Activated CD4-positive, alpha-beta memory T cell treated with anti-CD3 and anti-CD28 coated beads for 36 hours (primary cell): ENCODE measurements around the gene WDR91. TPM values are rescaled to one million over a fixed set of nuclear protein-coding genes. Genes with fewer than 3 reads are reported as not detected.
A peak's percentile ranks its signal among the peaks of the same experiment; 100 is the strongest.
"Not testable (repeated sequence)": the region's sequence is repeated elsewhere in the genome, so short reads cannot be mapped to it uniquely, and the experiment has no call there.

Source experiments
- CTCF ChIA-PET: fragments of 350-600 bp; sonication (Branson Sonifier 250); formaldehyde crosslinking; loops from one replicate; lab custom pipeline; 2021; ENCODE audit warnings: antibody characterized with exemption, inconsistent platforms; lab: Charles Lee
- POLR2A ChIA-PET: fragments of 350-600 bp; sonication (Branson Sonifier 250); formaldehyde crosslinking; loops from one replicate; lab custom pipeline; 2021; ENCODE audit warnings: antibody characterized with exemption; lab: Charles Lee
- DNase-seq: peaks from one replicate; pipeline ENCODE4 v3.0.0-alpha.2; 2020
- H3K27ac Mint-ChIP-seq: one replicate; pipeline ENCODE4 v1.8.0; 2021; ENCODE audit warnings: mixed read lengths
- H3K27me3 Mint-ChIP-seq: one replicate; pipeline ENCODE4 v1.8.0; 2021; ENCODE audit warnings: mixed read lengths
- H3K36me3 Mint-ChIP-seq: one replicate; pipeline ENCODE4 v1.8.0; 2021; ENCODE audit warnings: mixed read lengths
- H3K4me1 Mint-ChIP-seq: one replicate; pipeline ENCODE4 v1.8.0; 2021; ENCODE audit warnings: low read depth, mixed read lengths
- H3K4me3 Mint-ChIP-seq: one replicate; pipeline ENCODE4 v1.8.0; 2021; ENCODE audit warnings: mild to moderate bottlenecking, mixed read lengths
- H3K9me3 Mint-ChIP-seq: one replicate; pipeline ENCODE4 v1.8.0; 2021; ENCODE audit warnings: mixed read lengths
- intact Hi-C: fragments of 100-400 bp; cut with micrococcal nuclease; formaldehyde crosslinking; loops from one replicate; pipeline ENCODE4 v1.15.1; 2023
- total RNA-seq, 2 experiments: library from RNA; stranded (reverse); gene quantifications; one replicate each; pipeline ENCODE4 v1.2.3, GENCODE V29; 2021

The WDR91 gene
- total RNA-seq, 2 experiments from 2014 or later: 10.3 to 11.0 TPM

GRCh38 chr7:135170998-135171481 lies 40.3 kb downstream of the WDR91 start:
- H3K27me3 Mint-ChIP-seq, H3K9me3 Mint-ChIP-seq, DNase-seq: not testable (repeated sequence)
- ChIA-PET POLR2A (interaction anchor here (0.6 to 3.7 kb wide), 9 partner anchors 8 to 525 kb away, joined by 3 to 32 read pairs (median 4); partner anchors contain the start of genes AGBL3, BPGM, TMEM140 and WDR91), CTCF (interaction anchor here (0.6 to 4.6 kb wide), 9 partner anchors 8 to 184 kb away, joined by 3 to 65 read pairs (median 4); partner anchors contain the start of genes AGBL3 and TMEM140)
- H3K36me3 Mint-ChIP-seq: peaks cover 35% of the 10 kb centered on the region
- H3K27ac Mint-ChIP-seq: peak overlapping the region; percentile 95
- intact Hi-C loops: loop anchor here (1.0 to 5.0 kb wide), 4 partner anchors 40 to 419 kb away; partner anchors contain the start of genes AGBL3, CNOT4 and WDR91
- peaks cover 45% of the 10 kb centered on the region for H3K4me1 Mint-ChIP-seq
- peak overlapping the region; percentile 96 for H3K4me3 Mint-ChIP-seq

GRCh38 chr7:135170274-135170997 lies 40.9 kb downstream of the WDR91 start, which contains the start of gene CYREN:
Gene CYREN (minus strand): TSS chr7:135170707. CDS start chr7:135168922, 1,785 bp downstream.
- intact Hi-C loops: loop anchor here (1.0 to 5.0 kb wide), 4 partner anchors 41 to 418 kb away; partner anchors contain the start of genes AGBL3, CNOT4 and WDR91
- ChIA-PET POLR2A (interaction anchor here (0.6 to 3.7 kb wide), 10 partner anchors 9 to 524 kb away, joined by 3 to 32 read pairs (median 4); partner anchors contain the start of genes AGBL3, BPGM, TMEM140 and WDR91), CTCF (interaction anchor here (0.6 to 4.6 kb wide), 11 partner anchors 9 to 537 kb away, joined by 3 to 65 read pairs (median 4); partner anchors contain the start of genes AGBL3 and TMEM140)

DNA sequence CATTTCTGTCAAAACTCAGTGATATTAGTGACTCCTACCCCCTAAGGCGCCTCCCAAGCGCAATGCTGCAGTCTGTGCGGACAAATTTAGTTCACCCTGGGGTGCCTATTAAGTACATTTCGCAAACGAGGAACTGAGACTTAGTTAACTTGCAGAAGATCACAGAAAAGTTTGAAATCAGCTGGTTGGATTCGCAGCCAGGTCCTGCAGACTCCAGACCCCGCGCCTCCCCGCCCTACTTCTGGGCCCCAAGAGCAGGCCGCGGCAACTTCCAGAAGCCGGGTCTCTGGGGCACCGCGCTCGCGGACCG lies 41.4 kb downstream of the WDR91 start:
- Mint-ChIP-seq H3K27me3 (no peaks in the 10 kb centered on the region), H3K4me1 (peaks cover 45% of the 10 kb centered on the region), H3K36me3 (peaks cover 37% of the 10 kb centered on the region), H3K9me3 (no peaks in the 10 kb centered on the region), H3K27ac (peak overlapping the region; percentile 99), H3K4me3 (peak overlapping the region; percentile 96)
- ChIA-PET POLR2A (interaction anchor here (1.1 to 3.7 kb wide), 7 partner anchors 10 to 183 kb away, joined by 3 to 32 read pairs (median 5); partner anchors contain the start of genes AGBL3, TMEM140 and WDR91), CTCF (interaction anchor here (0.7 to 4.6 kb wide), 11 partner anchors 9 to 537 kb away, joined by 3 to 65 read pairs (median 4); partner anchors contain the start of genes AGBL3 and TMEM140)
- intact Hi-C loops: loop anchor here (1.0 to 10.0 kb wide), 12 partner anchors 10 to 855 kb away; partner anchors contain the start of genes AGBL3, BPGM, CNOT4 and SLC35B4
- no peak for DNase-seq

More at GRCh38 chr7:135170274-135170997, 40.9 kb downstream of the WDR91 start, which contains the start of gene CYREN:
- Mint-ChIP-seq H3K27me3 (no peaks in the 10 kb centered on the region), H3K9me3 (no peaks in the 10 kb centered on the region), H3K4me3 (peak within 1 kb of the TSS; percentile 96), H3K4me1 (peaks cover 45% of the 10 kb centered on the region), H3K36me3 (peaks cover 35% of the 10 kb centered on the region), H3K27ac (peak within 1 kb of the TSS; percentile 99)
- peak; percentile 95 for DNase-seq

DNA sequence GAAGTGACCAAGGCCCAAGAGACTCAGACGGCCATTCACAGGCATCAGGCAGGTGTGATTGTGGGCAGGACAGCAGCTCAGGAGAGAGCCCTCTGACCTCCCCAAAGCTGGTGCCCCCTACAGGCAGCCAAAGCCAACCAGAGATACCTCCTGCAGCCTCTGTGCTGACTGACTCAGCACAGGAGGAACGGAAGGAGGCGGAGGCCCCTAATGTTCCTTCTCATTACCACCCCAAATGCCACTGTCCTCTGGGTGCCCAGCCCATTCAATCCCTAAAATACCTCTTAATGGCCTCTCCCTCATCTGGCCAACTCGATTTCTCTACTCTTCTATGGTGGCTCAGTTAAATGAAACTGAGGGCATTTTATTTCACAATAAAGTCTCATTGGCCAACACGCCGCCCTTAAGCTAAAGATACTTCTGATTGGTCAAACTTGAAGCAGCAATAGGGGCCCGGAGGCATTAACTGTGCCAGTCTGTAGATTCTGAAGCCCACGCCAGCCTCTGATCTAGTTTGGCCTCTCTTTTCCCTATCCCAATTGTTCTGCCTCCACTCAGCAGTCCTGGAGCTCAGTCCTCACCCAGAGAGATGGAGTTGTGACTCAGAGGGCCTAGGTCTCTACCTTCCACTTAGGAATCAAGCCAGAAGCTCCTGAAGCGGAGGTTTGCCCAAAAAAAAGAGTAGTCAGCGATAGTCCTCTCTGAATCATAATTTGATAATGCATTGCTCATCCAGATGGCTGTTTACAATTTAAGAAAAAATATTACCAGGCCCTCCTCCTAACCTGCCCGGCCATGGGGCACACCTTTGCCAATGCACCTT lies 42.0 kb downstream of the WDR91 start:
- DNase-seq: peak; percentile 84
- POLR2A ChIA-PET: interaction anchor here (1.1 to 3.7 kb wide), 5 partner anchors 9 to 182 kb away, joined by 3 to 32 read pairs (median 7); partner anchors contain the start of genes AGBL3, TMEM140 and WDR91
- intact Hi-C loops: loop anchor here (1.0 to 10.0 kb wide), 8 partner anchors 9 to 855 kb away; partner anchors contain the start of genes BPGM, SLC35B4 and TMEM140
- no peaks in the 10 kb centered on the region for H3K27me3 Mint-ChIP-seq
- peak overlapping the region; percentile 96 for H3K4me3 Mint-ChIP-seq
- CTCF ChIA-PET: interaction anchor here (0.5 to 4.6 kb wide), 18 partner anchors 8 to 642 kb away, joined by 3 to 65 read pairs (median 3); partner anchors contain the start of genes AGBL3, NUP205, TMEM140 and WDR91
- peaks cover 45% of the 10 kb centered on the region for H3K4me1 Mint-ChIP-seq
- no peaks in the 10 kb centered on the region for H3K9me3 Mint-ChIP-seq
- H3K27ac Mint-ChIP-seq: peak overlapping the region; percentile 99
- H3K36me3 Mint-ChIP-seq: peaks cover 40% of the 10 kb centered on the region

DNA sequence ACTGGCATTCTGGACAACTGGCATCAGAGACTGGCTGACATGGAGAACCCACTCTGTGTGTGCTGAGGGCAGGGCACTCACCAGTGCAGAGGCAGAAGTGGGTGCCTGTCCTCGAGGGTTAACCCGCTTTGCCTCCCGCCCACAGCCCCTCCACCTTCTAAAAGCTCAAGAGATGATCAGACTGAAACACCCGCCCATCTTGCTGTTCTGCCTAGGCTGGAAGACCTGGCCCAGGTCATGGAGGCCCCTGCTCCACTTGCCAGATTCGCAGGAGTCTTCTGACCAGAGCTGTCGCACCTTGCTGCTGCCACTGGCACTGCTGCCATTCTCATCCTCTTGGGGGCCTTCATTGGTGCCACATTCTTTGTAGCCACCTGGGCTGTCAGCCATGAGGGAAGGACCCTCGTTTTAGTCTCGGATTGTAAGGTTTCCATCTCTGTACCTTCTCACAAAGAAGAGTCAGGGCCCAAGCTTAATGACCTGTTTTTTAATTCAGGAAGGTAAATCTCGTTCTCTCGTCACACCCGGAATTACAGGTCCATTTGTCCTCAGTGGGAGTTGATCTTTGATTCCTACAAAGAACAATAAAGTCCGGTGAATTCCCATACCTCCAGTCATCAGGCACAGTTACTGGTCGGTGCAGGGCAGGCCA lies 42.7 kb downstream of the WDR91 start:
- intact Hi-C loops: loop anchor here (1.0 to 10.0 kb wide), 8 partner anchors 8 to 854 kb away; partner anchors contain the start of genes BPGM, SLC35B4 and TMEM140
- H3K4me1 Mint-ChIP-seq: peaks cover 45% of the 10 kb centered on the region
- H3K36me3 Mint-ChIP-seq: peaks cover 46% of the 10 kb centered on the region
- DNase-seq: no peak
- H3K4me3 Mint-ChIP-seq: peak overlapping the region; percentile 96
- ChIA-PET CTCF (interaction anchor here (0.5 to 4.6 kb wide), 14 partner anchors 8 to 642 kb away, joined by 3 to 65 read pairs (median 4); partner anchors contain the start of genes AGBL3, NUP205, TMEM140 and WDR91), POLR2A (interaction anchor here (1.2 to 3.7 kb wide), 4 partner anchors 8 to 181 kb away, joined by 5 to 32 read pairs (median 11); partner anchors contain the start of genes AGBL3, TMEM140 and WDR91)
- H3K27me3 Mint-ChIP-seq: no peaks in the 10 kb centered on the region
- no peaks in the 10 kb centered on the region for H3K9me3 Mint-ChIP-seq
- H3K27ac Mint-ChIP-seq: peak overlapping the region; percentile 99

DNA sequence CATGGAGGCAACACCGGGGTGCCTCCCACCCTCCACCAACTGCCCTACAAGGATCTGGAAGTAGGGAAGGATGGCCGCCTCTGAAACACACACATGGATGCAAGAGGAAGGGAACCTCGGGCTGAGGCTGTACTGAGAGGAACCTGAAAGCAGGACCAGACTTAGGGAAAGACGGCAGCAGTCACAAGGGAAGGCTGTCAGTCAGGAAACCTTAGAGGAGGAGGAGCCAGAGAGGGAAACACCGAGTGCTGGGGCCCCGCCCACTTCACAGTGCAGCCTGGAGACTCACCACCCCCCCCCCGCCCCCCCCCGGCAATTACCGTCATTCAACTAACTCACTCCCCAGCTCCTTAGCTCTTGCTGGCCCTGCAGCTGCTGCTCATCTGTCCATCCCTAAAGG lies 43.3 kb downstream of the WDR91 start:
- H3K27me3 Mint-ChIP-seq: no peaks in the 10 kb centered on the region
- DNase-seq: peak; percentile 52
- ChIA-PET CTCF (interaction anchor here (4.6 kb wide), 1 partner anchor 21 kb away, joined by 65 read pairs; the partner anchor contains the start of gene TMEM140), POLR2A (interaction anchor here (0.5 to 1.5 kb wide), 2 partner anchors 20 to 37 kb away, joined by 3 to 4 read pairs; partner anchors contain the start of gene TMEM140)
- peaks cover 45% of the 10 kb centered on the region for H3K4me1 Mint-ChIP-seq
- peak overlapping the region; percentile 99 for H3K27ac Mint-ChIP-seq
- peak overlapping the region; percentile 96 for H3K4me3 Mint-ChIP-seq
- H3K36me3 Mint-ChIP-seq: peaks cover 47% of the 10 kb centered on the region
- H3K9me3 Mint-ChIP-seq: peaks cover under 1% of the 10 kb centered on the region
- intact Hi-C loops: loop anchor here (2.0 to 10.0 kb wide), 5 partner anchors 433 to 853 kb away; partner anchors contain the start of genes BPGM and SLC35B4

- ChIA-PET CTCF (interaction anchor here (4.6 kb wide), 1 partner anchor 21 kb away, joined by 65 read pairs; the partner anchor contains the start of gene TMEM140), POLR2A (interaction anchor here (0.5 to 1.5 kb wide), 2 partner anchors 20 to 37 kb away, joined by 3 to 4 read pairs; partner anchors contain the start of gene TMEM140)
- Mint-ChIP-seq H3K36me3 (peaks cover 53% of the 10 kb centered on the region), H3K4me3 (peak overlapping the region; percentile 26), H3K4me1 (peaks cover 44% of the 10 kb centered on the region), H3K27me3 (no peaks in the 10 kb centered on the region), H3K9me3 (peaks cover 6% of the 10 kb centered on the region), H3K27ac (peak overlapping the region; percentile 72)
- intact Hi-C loops: loop anchor here (5.0 to 10.0 kb wide), 3 partner anchors 433 to 853 kb away; partner anchors contain the start of gene SLC35B4
- DNase-seq: no peak
Observed at GRCh38 chr7:135167365-135167917, 43.9 kb downstream of the WDR91 start.

DNA sequence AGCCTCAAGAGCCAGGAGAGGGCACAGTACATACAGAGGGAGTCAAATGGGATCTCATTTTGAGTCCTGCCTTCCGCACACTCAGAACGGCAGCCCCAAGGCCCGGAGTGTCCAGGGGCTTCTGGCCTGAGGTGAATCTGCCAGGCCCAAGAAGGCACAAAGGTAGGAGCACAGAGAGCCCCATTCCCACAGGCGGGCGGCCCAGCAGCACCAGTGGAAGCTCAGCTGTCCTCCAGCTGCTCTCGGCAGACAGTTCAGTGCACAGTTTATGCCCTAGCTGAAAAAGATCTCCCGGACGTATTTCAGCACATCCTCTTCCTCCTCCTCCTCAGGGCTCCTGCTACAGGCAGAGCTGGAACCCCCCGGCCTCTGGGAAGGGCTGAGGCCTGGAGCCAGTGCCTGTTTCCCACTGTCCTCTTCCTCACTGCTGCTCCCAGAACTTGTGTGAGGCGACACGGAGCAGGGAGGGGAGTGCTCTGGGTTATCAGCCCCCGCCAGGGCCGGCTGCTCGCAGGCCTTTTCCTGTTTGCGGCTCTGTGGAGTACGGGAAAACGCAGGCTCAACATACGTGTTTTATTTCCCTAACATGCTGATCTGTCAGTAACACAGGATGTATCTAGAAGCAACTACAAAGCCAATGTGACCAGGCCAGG lies 44.9 kb downstream of the WDR91 start:
- Mint-ChIP-seq H3K4me1 (peaks cover 39% of the 10 kb centered on the region), H3K9me3 (peaks cover 9% of the 10 kb centered on the region), H3K4me3 (no peak overlapping the region), H3K27me3 (no peaks in the 10 kb centered on the region), H3K27ac (peak overlapping the region; percentile 58), H3K36me3 (peaks cover 60% of the 10 kb centered on the region)
- POLR2A ChIA-PET: interaction anchor here (0.5 to 2.1 kb wide), 3 partner anchors 19 to 180 kb away, joined by 3 to 12 read pairs (median 4); partner anchors contain the start of genes AGBL3 and TMEM140
- intact Hi-C loops: loop anchor here (5.0 to 10.0 kb wide), 3 partner anchors 432 to 852 kb away; partner anchors contain the start of gene SLC35B4
- DNase-seq: no peak
- CTCF ChIA-PET: interaction anchor here (0.5 to 2.3 kb wide), 2 partner anchors 18 to 47 kb away, joined by 3 to 5 read pairs; partner anchors contain the start of gene TMEM140

DNA sequence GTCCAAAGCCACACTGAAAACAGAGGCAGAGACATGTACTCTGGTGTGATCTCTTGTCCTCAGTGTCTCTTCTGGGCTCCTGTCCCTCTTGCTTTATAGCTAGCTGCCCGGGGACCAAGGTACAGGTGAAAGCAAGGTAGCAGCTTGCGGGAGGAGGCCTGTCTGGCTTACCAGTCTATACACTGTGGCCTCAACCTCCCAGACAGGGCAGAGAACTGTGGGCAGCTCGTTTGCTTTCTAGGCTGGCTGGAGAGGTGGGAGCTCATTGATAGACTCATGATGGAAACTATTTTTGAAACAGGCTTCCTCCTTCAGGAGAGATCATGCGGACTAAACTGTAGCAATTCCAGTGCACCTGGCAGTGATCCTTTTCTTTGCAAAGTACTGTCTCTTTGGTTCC lies 45.5 kb downstream of the WDR91 start:
- Mint-ChIP-seq H3K4me3 (no peak overlapping the region), H3K36me3 (peaks cover 66% of the 10 kb centered on the region), H3K4me1 (peaks cover 41% of the 10 kb centered on the region), H3K27me3 (no peaks in the 10 kb centered on the region), H3K27ac (peak overlapping the region; percentile 58), H3K9me3 (peaks cover 9% of the 10 kb centered on the region)
- CTCF ChIA-PET: interaction anchor here (2.3 kb wide), 1 partner anchor 18 kb away, joined by 5 read pairs; the partner anchor contains the start of gene TMEM140
- POLR2A ChIA-PET: interaction anchor here (2.1 kb wide), 1 partner anchor 19 kb away, joined by 12 read pairs; the partner anchor contains the start of gene TMEM140
- intact Hi-C loops: loop anchor here (5.0 to 10.0 kb wide), 3 partner anchors 431 to 851 kb away; partner anchors contain the start of gene SLC35B4
- no peak for DNase-seq
